C4-2B (cell line): ENCODE measurements around the gene TMEM147.
"Not testable (repeated sequence)": the region's sequence is repeated elsewhere in the genome, so short reads cannot be mapped to it uniquely, and the experiment has no call there.

Experiments
- H3K27ac ChIP-seq: fragments of 450-650 bp; 2 replicates; pipeline ENCODE4 v1.5.1; 2017
- ZFX ChIP-seq: fragments of 450-650 bp; IDR thresholded peaks from 2 replicates; pipeline ENCODE4 v1.6.1; 2017
- TF ChIP-seq, protein P1 (sequence below): fragments of 450-650 bp; conservative IDR thresholded peaks from 2 replicates; pipeline ENCODE4 v1.5.1; 2017; ENCODE audit warnings: mild to moderate bottlenecking

The TMEM147 gene

DNA sequence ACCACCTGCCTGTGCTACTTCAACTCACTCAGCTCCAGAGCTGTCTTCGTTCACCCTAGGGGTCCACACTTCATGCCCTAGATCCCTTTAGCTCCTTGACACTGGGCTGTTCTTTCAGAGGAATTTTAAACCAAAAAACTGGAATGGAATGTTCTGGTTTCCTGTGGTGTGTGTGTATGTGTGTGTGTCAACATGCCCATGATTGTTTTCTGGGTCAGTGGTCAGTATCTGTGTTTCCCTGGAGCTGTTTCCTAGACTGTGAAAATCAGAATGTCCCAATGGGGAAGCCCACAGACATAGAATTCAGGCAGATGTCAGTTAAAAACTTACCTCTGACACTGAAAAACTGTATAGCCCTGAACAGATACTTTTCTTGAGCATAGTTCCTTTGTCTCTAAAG is 41.9 kb downstream of the TMEM147 start:
- no peak overlapping the region for H3K27ac ChIP-seq
- TF ChIP-seq, protein P1, sequence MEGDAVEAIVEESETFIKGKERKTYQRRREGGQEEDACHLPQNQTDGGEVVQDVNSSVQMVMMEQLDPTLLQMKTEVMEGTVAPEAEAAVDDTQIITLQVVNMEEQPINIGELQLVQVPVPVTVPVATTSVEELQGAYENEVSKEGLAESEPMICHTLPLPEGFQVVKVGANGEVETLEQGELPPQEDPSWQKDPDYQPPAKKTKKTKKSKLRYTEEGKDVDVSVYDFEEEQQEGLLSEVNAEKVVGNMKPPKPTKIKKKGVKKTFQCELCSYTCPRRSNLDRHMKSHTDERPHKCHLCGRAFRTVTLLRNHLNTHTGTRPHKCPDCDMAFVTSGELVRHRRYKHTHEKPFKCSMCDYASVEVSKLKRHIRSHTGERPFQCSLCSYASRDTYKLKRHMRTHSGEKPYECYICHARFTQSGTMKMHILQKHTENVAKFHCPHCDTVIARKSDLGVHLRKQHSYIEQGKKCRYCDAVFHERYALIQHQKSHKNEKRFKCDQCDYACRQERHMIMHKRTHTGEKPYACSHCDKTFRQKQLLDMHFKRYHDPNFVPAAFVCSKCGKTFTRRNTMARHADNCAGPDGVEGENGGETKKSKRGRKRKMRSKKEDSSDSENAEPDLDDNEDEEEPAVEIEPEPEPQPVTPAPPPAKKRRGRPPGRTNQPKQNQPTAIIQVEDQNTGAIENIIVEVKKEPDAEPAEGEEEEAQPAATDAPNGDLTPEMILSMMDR, result no peak
- TF ChIP-seq ZFX, result no peak

DNA sequence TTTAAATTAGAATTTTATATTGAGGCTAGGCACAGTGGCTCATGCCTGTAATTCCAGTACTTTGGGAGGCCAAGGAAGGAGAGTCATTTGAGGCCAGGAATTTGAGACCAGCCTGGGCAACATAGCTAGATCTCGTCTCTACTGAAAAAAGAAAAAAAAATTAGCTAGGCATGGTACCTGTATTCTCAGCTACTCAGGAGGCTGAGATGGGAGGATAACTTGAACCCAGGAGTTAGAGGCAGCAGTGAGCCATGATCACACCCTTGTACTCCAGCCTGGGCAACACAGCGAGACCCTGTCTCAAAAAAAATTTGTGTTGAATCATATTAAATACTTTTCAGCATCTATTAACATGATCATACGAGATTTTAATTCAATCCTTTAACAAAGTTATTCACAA is 45.4 kb downstream of the TMEM147 start:
- no peak overlapping the region for H3K27ac ChIP-seq
- TF ChIP-seq, protein P1, result no peak

DNA sequence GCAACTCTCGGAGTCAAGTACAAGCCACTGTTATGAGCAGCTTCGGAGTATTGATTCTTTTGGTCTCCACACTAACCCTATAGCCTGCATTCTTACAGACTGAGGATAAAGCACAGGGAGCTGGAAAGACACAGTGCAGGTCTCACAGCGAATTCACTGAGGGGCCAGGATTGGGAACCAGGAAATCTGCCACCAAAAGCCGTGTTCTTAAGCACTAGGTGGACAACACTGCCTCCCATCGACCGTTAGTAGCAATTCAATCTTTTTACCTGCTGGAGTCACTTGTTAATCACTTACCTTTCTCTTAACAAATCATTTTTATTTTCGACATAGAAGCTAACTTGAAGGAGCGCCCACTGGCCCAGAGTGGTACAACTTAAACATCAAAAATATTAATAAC is 46.8 kb downstream of the TMEM147 start:
- no peak for TF ChIP-seq ZFX
- TF ChIP-seq, protein P1, result no peak; the same call in 1 of the 2 replicates
- no peak overlapping the region for H3K27ac ChIP-seq

DNA sequence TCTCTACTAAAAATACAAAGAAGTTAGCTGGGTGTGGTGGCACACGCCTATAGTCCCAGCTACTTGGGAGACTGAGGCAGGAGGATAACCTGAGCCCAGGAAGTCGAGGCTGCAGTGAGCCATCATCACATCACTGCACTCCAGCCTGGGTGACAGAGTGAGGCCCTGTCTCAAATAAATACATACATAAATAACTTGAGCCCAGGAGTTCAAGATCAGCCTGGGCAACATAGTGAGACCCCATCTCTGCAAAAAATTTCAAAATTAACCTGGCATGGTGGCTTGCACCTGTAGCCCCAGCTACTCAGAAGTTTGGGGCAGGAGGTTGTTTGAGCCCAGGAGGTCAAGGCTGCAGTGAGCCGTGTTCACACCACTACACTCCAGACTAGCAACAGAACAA is 49.6 kb downstream of the TMEM147 start:
- H3K27ac ChIP-seq, result not testable (repeated sequence)

DNA sequence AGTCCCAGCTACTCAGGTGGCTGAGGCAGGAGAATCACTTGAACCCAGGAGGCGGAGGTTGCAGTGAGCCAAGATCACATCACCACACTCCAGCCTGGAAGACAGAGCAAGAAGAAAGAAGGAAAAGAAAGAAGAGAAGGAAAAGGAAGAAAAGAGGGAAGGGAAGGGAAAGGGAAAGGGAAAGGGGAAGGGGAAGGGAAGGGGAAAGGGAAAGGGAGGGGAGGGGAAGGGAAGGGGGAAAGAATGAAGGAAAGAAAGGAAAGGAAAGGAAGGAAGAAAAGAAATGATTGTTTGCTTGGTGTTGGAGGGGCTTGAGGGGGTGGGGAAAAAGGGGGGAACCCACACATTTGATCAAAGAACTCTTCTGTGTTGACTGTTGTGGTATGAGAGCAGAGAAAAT is 50.5 kb downstream of the TMEM147 start:
- TF ChIP-seq, protein P1, result no peak
- TF ChIP-seq ZFX, result no peak
- no peak overlapping the region for H3K27ac ChIP-seq

DNA sequence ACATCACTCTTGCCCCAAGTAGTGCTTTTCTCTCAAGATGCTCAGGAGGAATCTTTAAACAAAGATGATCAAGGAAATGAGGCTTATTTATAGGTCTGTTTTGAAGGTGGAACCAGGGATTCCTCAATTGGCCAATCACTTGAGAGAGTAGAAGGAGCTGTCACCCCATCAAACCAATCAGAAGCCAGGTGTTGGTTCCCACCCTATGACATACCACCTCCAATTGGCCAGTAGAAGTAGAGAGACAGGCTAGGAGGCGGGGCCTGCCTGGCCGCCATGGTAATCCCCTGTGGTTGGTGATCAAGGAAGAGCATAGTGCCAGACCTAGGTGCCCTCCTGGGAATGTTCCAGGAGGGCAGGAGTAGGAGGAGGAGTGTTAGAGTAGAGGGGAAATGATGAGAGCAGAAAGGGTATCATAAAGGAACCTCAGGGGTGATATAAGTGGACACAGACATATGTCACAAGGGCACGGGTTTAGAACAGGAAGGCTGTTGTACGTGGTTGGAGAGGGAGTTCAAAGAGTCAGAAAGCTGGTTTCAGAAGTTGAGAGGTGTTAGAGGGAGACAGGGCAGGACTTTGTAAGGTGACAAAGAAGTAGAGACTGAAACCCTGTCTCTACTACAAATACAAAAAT is 51.1 kb downstream of the TMEM147 start:
- no peak for TF ChIP-seq ZFX
- TF ChIP-seq, protein P1, result no peak
- H3K27ac ChIP-seq, result no peak overlapping the region
